ENCODE measurements around the gene GDPD2.

Gene GDPD2

GRCh38 chrX:70439016-70439415 is 15.9 kb downstream of the GDPD2 start:
- DNase-seq, result no peak

GRCh38 chrX:70442224-70442623 is 19.1 kb downstream of the GDPD2 start:
- DNase-seq, result no peak

GRCh38 chrX:70444326-70444945 is 21.3 kb downstream of the GDPD2 start, which contains the start of gene DLG3:
DLG3 (plus strand) TSS chrX:70444835; CDS start chrX:70445202, 367 bp downstream.
- no peak for DNase-seq

GRCh38 chrX:70444946-70445656 is 22.0 kb downstream of the GDPD2 start:
- DNase-seq, result no peak

GRCh38 chrX:70445951-70446350 is 22.8 kb downstream of the GDPD2 start:
- DNase-seq, result no peak

GRCh38 chrX:70446380-70447350 is 23.6 kb downstream of the GDPD2 start:
- no peak for DNase-seq

- no peak for DNase-seq
These were observed 26.4 kb downstream of the GDPD2 start for GRCh38 chrX:70449457-70449966.

GRCh38 chrX:70452143-70452733 is 29.1 kb downstream of the GDPD2 start:
- DNase-seq, result peak; percentile 42

- no peak for DNase-seq
These were observed 30.0 kb downstream of the GDPD2 start for GRCh38 chrX:70453024-70453618.

- peak; percentile 65 for DNase-seq
These were observed 31.6 kb downstream of the GDPD2 start for GRCh38 chrX:70454441-70455365.

- no peak for DNase-seq
These were observed 32.5 kb downstream of the GDPD2 start for GRCh38 chrX:70455366-70456202.

- no peak for DNase-seq
These were observed 33.1 kb downstream of the GDPD2 start for GRCh38 chrX:70456256-70456655.

- DNase-seq, result no peak
These were observed 37.9 kb downstream of the GDPD2 start for GRCh38 chrX:70461026-70461425.

GRCh38 chrX:70464051-70464450 is 40.9 kb downstream of the GDPD2 start:
- DNase-seq, result no peak

- no peak for DNase-seq
These were observed 43.9 kb downstream of the GDPD2 start for GRCh38 chrX:70466968-70467367.

- no peak for DNase-seq
These were observed 45.6 kb downstream of the GDPD2 start for GRCh38 chrX:70468709-70469108.

- DNase-seq, result no peak
These were observed 47.8 kb downstream of the GDPD2 start for GRCh38 chrX:70470850-70471289.

GRCh38 chrX:70476166-70476933 is 53.2 kb downstream of the GDPD2 start:
- DNase-seq, result no peak

All from T-helper 9 cell (primary cell).